ENCODE measurements around the gene SERTAD2.

SERTAD2 gene

DNA sequence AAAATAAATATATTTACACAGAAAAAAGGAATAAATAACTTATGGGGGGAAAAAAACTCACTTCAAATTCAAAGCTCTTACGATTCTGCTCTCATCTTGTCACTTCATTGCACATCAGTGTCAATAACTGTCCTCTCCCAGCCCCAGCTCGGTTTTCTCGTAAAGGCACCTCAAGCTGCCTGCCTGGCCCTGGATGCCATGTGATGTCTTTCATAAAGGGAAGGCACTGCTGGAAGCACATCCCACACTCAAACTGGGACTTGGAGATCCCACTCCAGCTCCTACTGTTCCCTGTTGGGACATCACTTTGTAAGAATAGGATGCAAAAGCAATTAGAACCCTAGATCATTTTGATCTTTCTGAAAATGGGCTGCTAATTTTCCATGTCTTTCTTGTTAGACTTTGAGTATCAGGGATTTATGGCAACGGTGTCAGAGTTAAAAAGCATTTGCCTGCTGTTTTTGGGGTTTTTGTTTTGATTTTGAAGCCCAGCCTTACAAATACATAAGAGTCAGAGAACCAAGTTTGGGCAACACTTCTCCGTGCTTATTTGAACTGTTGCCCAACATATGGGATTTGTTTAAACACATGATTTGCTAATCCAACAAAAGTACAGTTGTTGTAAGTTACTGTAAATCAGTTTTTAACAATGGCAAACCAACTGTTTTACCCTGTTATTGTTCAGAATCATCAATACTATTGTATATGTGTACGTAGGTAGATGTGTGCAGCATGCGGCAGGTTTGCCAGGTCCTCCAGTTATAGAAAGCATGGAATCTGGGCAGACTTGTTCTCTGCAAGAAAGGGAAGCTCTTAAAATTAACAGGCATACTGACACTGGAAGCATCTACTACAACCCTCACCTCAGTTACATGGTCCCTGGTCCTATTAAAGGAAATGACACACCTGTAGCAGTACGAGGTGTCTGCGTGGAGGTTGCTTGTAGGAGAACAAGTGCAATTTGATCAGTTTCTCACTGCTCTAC is 20.6 kb downstream of the SERTAD2 start:
- no peak for TF ChIP-seq ZFX (IDR thresholded peaks at IDR 0.05; ENCODE audit: borderline replicate concordance)
- TF ChIP-seq, protein P1, sequence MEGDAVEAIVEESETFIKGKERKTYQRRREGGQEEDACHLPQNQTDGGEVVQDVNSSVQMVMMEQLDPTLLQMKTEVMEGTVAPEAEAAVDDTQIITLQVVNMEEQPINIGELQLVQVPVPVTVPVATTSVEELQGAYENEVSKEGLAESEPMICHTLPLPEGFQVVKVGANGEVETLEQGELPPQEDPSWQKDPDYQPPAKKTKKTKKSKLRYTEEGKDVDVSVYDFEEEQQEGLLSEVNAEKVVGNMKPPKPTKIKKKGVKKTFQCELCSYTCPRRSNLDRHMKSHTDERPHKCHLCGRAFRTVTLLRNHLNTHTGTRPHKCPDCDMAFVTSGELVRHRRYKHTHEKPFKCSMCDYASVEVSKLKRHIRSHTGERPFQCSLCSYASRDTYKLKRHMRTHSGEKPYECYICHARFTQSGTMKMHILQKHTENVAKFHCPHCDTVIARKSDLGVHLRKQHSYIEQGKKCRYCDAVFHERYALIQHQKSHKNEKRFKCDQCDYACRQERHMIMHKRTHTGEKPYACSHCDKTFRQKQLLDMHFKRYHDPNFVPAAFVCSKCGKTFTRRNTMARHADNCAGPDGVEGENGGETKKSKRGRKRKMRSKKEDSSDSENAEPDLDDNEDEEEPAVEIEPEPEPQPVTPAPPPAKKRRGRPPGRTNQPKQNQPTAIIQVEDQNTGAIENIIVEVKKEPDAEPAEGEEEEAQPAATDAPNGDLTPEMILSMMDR (IDR thresholded peaks at IDR 0.05): no peak
- H3K27ac ChIP-seq: no peak overlapping the region

DNA sequence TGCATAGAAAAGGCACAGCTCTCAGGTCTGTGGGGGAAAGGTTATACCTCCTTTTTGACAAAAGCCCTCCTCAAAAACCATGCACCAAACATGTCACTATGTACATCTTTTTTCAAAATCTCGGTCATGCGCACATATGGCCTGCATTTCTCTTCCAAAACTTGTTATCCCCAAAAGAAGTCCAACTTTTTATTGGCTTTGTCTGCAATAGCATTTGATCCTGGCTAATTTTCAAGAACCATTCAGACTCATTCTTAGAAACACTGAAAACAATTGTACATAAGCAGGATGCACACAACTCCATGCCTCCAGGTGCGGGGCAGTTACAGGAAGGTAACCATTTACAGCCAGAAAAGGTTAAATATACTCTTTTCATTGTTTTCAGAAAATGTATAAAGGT is 21.9 kb downstream of the SERTAD2 start:
- TF ChIP-seq, protein P1 (IDR thresholded peaks at IDR 0.05): no peak
- no peak for TF ChIP-seq ZFX (IDR thresholded peaks at IDR 0.05; ENCODE audit: borderline replicate concordance)
- H3K27ac ChIP-seq: no peak overlapping the region

DNA sequence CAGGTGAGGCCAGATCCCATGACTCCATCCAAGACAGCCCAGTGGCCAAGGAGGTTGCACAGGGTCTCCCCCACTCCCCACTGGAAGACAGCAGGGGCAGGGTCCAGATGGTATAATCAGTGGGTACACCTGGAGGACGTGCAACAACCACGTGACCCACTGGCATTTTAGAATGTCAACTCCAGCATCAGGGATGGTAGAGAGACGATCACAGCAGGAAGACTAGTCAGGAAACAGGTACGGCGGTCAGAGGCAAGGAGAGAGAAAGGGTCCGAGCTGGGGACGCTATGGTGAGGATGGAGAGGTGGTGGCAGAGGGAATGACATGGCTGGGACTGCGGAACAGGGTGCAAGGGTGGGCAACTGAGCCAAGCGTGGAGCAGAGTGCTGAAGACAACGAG is 23.0 kb downstream of the SERTAD2 start:
- TF ChIP-seq, protein P1 (IDR thresholded peaks at IDR 0.05): no peak
- no peak for TF ChIP-seq ZFX (IDR thresholded peaks at IDR 0.05; ENCODE audit: borderline replicate concordance)
- no peak overlapping the region for H3K27ac ChIP-seq

DNA sequence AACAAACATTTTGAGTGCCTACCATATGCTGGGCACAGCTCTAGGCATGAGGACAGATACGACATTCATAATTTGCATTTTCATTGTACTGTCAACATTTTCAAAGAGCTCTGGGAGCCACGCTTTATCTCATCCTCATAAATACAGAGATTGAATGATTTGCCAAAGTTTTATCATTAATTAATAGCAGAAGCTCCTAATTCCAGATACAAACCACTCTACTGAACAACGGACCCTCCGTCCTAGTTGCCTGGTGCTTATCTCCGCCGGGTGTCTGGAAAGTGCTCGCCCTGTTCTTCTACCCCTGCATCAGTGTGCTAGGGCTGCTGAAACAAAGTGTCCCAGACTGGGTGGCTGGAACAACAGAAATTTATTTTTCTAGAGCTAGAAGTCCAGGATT is 23.8 kb downstream of the SERTAD2 start:
- H3K27ac ChIP-seq: no peak overlapping the region
- no peak for TF ChIP-seq ZFX (IDR thresholded peaks at IDR 0.05; ENCODE audit: borderline replicate concordance)
- TF ChIP-seq, protein P1 (IDR thresholded peaks at IDR 0.05): no peak

DNA sequence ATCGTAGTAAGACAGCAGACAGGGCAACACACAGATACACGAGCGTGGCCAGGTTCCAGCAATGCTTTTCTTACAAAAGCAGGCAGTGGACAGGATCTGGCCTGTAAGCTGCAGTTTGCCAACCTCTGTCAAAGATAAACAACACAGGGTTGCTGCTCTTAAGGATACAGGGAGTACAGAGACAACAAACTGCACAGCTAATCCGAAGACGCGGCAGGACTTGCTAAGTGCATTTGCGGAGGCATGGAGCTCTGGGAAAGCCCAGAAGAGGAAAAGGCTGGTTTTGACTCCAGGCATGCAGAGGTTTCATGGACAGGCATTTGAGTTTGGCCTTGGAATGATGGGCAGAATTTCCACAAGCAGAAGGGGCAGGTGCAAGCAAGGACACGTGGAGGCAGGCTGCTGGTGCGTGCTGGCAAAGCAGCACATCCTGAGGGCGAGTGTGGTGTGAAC is 24.4 kb downstream of the SERTAD2 start:
- no peak overlapping the region for H3K27ac ChIP-seq
- TF ChIP-seq ZFX (IDR thresholded peaks at IDR 0.05; ENCODE audit: borderline replicate concordance): no peak
- TF ChIP-seq, protein P1 (IDR thresholded peaks at IDR 0.05): no peak

DNA sequence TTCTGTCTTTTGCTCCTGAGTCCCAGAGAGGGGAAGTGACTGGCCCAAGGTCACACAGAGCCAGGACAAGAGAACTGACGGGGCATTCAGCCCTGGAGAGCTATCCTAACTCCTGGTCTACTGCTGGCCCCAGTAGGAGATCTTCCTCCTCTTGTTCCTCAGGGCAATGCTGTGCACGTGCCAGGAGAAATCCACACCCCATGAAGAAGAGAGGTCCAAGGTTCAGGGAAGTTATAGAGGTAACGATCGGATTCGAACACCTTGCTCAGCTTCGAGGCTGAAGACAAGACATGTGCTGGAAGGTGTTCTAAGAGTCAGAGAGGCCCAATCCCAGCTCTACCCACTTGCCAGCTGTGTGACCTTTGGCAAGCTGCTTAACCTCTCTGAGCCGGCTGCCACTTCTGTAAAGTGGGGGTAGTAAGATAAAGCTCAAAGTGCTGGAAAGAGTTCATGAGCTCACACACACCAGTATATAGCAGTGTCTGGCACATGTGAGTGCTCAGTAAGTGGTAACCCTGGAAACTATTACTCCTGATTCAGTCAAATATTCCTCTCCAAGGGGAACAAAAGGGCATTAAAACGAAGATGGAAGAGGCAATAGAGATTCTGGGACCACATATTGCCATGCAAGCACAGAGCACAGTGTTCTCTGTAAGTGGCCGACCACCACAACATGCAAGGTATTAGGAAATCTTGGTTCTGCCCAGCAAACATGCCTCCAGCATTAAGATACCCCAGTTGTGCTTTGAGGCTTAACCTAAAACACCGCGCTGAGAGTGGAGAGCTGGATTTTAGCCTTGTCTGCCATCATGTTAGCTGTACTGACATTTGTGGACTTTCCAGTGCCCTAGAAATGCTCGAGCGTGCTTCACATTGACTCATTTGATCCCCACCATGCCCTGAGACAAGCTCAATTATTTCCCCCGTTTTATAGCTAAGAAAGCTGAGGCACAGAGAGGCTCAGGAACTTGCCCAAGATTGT is 25.6 kb downstream of the SERTAD2 start:
- TF ChIP-seq ZFX (IDR thresholded peaks at IDR 0.05; ENCODE audit: borderline replicate concordance): no peak
- TF ChIP-seq, protein P1 (IDR thresholded peaks at IDR 0.05): no peak
- no peak overlapping the region for H3K27ac ChIP-seq

Data from 22Rv1 (cell line).